ENCODE results near the gene FOSB. TPM values are rescaled to one million over a fixed set of nuclear protein-coding genes. Genes with fewer than 3 reads are reported as not detected.

Gene FOSB
- total and polyA plus RNA-seq, 9 of the 15 experiments (the other 6 are each of a cell fraction or from before 2014, with no cell fraction given) = 0.11 to 2.7 (median 0.73) TPM

DNA sequence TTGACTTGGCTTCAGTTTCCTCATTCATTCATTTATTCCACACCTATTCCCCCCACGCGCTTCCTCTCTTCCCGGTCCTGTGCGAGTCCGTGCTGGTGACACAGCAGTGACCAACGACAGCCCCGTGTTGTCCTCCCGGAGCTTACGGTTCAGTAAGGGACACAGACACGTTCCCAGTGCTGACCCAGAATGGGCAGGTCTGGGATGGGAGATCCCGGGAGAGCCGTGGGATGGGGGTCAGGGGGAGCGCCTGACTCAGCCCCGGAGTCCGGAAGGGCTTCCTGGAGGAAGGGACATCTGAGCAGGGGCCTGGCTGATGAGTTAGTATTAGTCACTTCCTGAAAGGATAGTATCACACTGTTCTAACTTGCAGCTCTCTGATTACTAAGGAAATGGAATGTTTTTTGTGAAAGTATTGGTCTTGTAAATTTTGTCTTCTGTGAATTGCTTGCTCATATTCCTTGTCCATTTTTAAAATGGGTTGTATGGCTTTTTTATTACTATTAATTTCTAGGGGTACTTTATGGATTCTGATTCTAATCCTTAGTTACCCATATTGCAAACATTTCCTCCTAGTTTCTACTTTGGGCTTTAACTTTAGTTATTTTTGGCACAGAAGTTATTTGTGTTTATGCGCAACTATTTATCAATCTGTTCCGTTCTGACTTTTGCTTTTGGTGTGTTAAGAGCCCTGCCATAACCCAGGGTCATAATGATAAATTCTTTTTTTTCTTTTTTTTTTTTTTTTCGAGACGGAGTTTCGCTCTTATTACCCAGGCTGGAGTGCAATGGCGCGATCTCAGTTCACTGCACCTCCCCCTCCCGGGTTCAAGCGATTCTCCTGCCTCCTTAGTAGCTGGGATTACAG, 43.4 kb upstream of the FOSB start (continued):
- TF ChIP-seq, protein P1, sequence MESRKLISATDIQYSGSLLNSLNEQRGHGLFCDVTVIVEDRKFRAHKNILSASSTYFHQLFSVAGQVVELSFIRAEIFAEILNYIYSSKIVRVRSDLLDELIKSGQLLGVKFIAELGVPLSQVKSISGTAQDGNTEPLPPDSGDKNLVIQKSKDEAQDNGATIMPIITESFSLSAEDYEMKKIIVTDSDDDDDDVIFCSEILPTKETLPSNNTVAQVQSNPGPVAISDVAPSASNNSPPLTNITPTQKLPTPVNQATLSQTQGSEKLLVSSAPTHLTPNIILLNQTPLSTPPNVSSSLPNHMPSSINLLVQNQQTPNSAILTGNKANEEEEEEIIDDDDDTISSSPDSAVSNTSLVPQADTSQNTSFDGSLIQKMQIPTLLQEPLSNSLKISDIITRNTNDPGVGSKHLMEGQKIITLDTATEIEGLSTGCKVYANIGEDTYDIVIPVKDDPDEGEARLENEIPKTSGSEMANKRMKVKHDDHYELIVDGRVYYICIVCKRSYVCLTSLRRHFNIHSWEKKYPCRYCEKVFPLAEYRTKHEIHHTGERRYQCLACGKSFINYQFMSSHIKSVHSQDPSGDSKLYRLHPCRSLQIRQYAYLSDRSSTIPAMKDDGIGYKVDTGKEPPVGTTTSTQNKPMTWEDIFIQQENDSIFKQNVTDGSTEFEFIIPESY (CRISPR knock-in tag; IDR thresholded peaks at IDR 0.05) = no peak
- TF ChIP-seq, protein P2, sequence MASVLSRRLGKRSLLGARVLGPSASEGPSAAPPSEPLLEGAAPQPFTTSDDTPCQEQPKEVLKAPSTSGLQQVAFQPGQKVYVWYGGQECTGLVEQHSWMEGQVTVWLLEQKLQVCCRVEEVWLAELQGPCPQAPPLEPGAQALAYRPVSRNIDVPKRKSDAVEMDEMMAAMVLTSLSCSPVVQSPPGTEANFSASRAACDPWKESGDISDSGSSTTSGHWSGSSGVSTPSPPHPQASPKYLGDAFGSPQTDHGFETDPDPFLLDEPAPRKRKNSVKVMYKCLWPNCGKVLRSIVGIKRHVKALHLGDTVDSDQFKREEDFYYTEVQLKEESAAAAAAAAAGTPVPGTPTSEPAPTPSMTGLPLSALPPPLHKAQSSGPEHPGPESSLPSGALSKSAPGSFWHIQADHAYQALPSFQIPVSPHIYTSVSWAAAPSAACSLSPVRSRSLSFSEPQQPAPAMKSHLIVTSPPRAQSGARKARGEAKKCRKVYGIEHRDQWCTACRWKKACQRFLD (CRISPR knock-in tag; IDR thresholded peaks at IDR 0.05) = peak; percentile 78; the same call in 1 of the 2 replicates
- TF ChIP-seq ZNF780A (CRISPR knock-in tag; IDR thresholded peaks at IDR 0.05) (no peak), NR4A1 (CRISPR knock-in tag; IDR thresholded peaks at IDR 0.05) (no peak), NR4A1 (tag; IDR thresholded peaks at IDR 0.05) (peak; percentile 56; the same call in 1 of the 2 replicates), ZNF12 (CRISPR knock-in tag; IDR thresholded peaks at IDR 0.05) (peak; percentile 70; the same call in 1 of the 2 replicates), TAF1 (IDR thresholded peaks at IDR 0.05; ENCODE audit: control insufficient read depth, extremely low read depth, insufficient read depth, low read length, severe bottlenecking) (no peak), PHF21A (IDR thresholded peaks at IDR 0.05; ENCODE audit: borderline replicate concordance, low read depth) (no peak), ZNF143 (CRISPR knock-in tag; IDR thresholded peaks at IDR 0.05) (no peak)
- TF ChIP-seq, protein P3, sequence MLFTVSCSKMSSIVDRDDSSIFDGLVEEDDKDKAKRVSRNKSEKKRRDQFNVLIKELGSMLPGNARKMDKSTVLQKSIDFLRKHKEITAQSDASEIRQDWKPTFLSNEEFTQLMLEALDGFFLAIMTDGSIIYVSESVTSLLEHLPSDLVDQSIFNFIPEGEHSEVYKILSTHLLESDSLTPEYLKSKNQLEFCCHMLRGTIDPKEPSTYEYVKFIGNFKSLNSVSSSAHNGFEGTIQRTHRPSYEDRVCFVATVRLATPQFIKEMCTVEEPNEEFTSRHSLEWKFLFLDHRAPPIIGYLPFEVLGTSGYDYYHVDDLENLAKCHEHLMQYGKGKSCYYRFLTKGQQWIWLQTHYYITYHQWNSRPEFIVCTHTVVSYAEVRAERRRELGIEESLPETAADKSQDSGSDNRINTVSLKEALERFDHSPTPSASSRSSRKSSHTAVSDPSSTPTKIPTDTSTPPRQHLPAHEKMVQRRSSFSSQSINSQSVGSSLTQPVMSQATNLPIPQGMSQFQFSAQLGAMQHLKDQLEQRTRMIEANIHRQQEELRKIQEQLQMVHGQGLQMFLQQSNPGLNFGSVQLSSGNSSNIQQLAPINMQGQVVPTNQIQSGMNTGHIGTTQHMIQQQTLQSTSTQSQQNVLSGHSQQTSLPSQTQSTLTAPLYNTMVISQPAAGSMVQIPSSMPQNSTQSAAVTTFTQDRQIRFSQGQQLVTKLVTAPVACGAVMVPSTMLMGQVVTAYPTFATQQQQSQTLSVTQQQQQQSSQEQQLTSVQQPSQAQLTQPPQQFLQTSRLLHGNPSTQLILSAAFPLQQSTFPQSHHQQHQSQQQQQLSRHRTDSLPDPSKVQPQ (CRISPR knock-in tag; IDR thresholded peaks at IDR 0.05; ENCODE audit: borderline replicate concordance) = no peak
- TF ChIP-seq, protein P4, sequence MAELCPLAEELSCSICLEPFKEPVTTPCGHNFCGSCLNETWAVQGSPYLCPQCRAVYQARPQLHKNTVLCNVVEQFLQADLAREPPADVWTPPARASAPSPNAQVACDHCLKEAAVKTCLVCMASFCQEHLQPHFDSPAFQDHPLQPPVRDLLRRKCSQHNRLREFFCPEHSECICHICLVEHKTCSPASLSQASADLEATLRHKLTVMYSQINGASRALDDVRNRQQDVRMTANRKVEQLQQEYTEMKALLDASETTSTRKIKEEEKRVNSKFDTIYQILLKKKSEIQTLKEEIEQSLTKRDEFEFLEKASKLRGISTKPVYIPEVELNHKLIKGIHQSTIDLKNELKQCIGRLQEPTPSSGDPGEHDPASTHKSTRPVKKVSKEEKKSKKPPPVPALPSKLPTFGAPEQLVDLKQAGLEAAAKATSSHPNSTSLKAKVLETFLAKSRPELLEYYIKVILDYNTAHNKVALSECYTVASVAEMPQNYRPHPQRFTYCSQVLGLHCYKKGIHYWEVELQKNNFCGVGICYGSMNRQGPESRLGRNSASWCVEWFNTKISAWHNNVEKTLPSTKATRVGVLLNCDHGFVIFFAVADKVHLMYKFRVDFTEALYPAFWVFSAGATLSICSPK (IDR thresholded peaks at IDR 0.05; ENCODE audit: borderline replicate concordance) = peak; percentile 22; the same call in 1 of the 2 replicates
- TF ChIP-seq, protein P5, sequence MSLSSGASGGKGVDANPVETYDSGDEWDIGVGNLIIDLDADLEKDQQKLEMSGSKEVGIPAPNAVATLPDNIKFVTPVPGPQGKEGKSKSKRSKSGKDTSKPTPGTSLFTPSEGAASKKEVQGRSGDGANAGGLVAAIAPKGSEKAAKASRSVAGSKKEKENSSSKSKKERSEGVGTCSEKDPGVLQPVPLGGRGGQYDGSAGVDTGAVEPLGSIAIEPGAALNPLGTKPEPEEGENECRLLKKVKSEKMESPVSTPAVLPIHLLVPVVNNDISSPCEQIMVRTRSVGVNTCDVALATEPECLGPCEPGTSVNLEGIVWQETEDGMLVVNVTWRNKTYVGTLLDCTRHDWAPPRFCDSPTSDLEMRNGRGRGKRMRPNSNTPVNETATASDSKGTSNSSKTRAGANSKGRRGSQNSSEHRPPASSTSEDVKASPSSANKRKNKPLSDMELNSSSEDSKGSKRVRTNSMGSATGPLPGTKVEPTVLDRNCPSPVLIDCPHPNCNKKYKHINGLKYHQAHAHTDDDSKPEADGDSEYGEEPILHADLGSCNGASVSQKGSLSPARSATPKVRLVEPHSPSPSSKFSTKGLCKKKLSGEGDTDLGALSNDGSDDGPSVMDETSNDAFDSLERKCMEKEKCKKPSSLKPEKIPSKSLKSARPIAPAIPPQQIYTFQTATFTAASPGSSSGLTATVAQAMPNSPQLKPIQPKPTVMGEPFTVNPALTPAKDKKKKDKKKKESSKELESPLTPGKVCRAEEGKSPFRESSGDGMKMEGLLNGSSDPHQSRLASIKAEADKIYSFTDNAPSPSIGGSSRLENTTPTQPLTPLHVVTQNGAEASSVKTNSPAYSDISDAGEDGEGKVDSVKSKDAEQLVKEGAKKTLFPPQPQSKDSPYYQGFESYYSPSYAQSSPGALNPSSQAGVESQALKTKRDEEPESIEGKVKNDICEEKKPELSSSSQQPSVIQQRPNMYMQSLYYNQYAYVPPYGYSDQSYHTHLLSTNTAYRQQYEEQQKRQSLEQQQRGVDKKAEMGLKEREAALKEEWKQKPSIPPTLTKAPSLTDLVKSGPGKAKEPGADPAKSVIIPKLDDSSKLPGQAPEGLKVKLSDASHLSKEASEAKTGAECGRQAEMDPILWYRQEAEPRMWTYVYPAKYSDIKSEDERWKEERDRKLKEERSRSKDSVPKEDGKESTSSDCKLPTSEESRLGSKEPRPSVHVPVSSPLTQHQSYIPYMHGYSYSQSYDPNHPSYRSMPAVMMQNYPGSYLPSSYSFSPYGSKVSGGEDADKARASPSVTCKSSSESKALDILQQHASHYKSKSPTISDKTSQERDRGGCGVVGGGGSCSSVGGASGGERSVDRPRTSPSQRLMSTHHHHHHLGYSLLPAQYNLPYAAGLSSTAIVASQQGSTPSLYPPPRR (CRISPR knock-in tag; IDR thresholded peaks at IDR 0.05; ENCODE audit: borderline replicate concordance) = no peak
